Measurements from ENCODE around the gene SPAG6.

The SPAG6 gene

DNA sequence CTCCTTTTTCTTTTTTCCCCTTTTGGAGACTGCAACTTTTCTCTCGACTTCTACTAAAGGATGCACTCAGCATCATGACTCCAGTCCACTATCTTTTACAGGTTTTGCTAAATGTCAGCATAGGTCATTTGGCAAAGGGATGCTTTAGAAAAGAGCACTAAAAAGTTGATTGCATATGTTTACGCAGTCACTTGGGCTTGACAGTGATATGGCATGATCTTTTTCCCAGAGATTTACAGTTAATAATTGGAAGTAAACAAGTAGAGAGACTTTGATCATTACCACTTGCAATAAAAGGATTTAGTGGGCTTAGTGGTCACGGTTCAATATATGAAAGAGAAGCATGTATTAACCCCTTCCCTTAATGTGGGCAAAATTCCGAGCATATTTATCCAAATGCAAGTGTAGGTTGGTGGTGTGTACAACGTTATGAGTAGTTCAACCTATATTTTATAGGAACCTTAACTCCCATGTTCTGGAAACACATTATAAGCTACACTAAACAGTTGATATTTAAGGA is 22.6 kb upstream of the SPAG6 start:
- DNase-seq, result no peak

DNA sequence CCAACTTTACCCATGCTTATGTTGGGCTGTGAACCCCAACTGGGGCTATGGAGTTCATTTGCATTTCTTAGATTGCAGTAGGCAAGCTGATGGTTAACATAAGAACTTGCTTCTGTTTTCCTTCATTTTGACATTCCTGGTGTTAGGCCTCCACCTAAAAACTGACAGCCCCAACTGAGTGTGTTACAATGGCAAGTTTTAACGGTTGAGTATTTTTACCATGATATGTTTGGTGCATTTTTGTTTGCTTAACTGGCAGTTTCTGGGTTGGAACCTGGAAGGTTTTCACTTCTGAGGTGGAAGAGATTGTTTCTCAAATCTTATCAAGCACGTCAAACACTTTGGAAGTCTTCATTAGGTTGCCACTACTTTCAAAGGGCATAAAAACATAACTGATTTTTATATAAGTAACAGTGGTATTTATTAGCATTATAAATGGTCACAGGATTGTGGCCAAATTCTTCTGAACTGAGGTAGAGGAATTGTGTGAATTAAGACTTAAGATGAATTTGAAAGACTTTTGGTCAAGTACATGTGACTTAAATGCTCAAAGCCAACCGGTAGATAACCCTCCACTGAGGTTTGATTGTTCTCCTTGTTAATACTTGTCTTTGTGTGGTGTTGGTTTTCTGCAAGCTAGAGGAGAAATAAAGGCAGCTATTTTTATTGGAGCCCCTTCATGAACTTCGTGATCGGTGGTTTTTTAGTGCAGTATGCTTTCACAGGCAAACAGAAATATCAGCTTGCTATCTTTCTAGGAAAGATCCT is 21.6 kb upstream of the SPAG6 start:
- no peak for DNase-seq

DNA sequence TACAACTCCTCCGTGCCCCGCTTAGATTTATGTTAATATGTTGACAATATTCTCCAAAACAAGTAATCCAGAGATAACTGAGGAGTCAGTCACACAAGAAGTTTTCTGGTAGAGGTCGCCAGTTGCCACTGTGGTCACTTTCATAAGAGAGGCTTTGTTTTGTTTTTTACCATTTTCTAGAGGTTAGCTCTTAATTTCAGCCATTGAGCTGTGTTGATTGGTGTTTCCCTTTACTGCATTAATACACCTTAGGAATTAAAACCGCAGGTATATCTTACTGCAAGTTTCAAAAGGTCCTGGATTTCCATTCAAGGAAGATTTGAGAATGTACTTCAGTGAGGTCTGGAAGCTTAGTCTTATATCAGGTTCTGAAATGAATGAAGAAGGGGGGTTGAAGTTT is 20.9 kb upstream of the SPAG6 start:
- DNase-seq, result no peak

DNA sequence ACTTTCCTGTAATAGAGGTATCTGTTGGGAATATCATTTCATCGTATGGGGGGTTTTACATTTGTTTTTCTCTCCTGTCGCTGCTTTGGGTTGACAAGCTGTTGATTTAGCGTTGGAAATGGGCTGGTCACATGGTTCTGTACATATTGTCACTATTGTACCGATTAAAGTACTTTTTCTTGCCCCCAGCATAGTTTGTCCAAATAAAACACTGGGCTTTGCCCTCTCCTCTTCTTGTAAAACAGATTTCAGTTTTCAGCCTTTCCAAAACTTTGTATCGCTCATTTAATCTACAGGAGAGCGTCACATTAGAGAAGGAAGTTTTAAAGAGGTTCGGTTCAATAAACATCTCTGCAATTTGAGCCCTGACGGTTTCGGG is 20.4 kb upstream of the SPAG6 start:
- no peak for DNase-seq

DNA sequence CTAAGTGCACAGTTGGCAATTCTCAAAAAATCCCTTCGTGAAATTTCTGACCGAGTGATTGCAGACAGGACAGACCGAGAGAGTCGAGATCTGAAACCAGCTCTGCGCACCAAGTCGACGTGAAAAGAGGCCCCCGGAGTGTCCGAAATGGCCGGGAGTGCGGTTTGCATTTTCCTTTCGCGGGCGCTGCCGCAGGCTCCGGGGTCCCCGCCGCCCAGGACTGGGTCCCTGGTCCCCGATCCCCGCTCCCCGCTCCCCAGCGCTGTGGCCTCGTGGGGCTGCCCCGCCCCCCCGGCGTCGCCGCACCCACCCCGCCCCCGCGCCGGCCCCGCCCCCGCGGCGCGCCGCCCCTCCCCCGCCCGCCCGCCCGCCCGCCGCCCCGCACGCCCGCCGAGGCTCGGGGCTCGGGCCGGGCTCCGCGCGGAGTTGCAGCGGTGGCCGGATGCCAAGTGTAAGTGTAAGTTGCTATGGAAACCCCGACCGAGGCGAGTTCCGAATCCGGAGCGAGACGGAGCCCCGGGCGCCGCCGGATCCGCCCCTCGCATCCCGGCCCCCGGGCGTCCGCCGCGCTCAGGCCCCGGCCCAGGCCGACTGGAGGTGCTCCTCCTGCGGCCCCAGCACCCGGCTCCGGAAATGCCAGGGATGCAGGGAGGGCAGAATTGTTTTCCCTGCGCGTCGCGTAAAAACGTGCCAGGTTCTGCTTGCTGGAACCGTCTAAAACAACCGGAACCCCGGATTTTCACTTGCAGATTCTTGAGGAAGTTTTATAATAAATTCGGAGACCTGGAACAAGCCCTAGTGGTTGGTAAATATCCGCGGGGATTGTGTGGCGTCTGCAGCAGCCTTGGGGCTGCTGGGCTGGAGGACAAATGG is 19.8 kb upstream of the SPAG6 start:
- DNase-seq, result peak; percentile 64

DNA sequence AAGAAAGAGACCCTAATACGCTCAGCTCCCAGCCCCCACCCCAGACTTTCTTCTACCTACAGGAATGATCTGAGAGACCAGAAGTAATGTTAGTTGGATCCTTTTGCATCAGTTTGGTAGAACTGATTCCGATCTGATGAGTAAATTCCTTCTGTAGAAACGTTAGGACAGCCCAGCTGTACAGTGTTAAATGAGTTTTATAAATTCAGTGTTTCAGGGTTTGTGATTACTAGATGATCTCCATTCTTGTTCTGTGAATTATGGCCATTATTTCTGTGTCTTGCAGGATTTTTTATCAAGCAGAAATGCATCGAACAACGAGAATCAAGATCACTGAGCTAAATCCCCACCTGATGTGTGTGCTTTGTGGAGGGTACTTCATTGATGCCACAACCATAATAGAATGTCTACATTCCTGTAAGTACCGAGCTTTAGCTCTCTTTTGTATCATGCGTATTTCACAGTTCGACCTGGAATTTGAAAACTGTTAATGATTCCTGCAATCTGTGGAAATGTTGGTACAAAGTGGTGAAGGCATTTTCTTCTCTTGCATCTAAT is 19.1 kb upstream of the SPAG6 start:
- DNase-seq, result no peak

DNA sequence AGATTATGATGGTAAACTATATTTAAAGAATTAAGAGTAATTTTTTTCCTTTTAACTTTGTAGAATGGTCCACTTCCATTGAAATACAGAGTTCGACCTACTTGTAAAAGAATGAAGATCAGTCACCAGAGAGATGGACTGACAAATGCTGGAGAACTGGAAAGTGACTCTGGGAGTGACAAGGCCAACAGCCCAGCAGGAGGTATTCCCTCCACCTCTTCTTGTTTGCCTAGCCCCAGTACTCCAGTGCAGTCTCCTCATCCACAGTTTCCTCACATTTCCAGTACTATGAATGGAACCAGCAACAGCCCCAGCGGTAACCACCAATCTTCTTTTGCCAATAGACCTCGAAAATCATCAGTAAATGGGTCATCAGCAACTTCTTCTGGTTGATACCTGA is 16.1 kb upstream of the SPAG6 start:
- no peak for DNase-seq

DNA sequence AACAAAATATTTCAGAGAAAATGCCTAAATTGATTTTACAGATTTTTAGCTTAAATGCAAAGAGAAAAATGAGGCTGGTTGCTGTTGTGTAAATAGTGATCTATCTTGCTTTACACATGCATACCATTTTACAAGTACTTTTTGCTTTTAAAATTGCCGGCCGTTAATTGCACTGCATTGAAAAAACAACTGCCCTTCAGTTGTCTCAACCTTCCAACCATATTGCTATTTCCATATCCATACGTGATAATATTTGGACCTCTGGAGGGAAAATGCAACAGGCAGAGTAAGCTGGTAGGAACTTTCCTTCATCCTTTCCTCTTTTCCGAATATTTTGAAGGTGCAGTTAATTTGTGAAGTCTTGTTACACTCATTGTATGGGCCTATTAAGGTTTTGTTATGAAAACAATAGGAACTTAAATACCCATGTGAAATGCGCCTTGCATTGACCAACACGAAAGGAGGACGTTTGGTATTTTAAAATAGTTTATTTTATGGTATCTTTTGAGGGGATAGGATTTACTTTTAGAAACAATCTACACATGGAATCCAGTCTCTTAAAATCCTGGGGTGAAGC is 13.1 kb upstream of the SPAG6 start:
- DNase-seq, result no peak

DNA sequence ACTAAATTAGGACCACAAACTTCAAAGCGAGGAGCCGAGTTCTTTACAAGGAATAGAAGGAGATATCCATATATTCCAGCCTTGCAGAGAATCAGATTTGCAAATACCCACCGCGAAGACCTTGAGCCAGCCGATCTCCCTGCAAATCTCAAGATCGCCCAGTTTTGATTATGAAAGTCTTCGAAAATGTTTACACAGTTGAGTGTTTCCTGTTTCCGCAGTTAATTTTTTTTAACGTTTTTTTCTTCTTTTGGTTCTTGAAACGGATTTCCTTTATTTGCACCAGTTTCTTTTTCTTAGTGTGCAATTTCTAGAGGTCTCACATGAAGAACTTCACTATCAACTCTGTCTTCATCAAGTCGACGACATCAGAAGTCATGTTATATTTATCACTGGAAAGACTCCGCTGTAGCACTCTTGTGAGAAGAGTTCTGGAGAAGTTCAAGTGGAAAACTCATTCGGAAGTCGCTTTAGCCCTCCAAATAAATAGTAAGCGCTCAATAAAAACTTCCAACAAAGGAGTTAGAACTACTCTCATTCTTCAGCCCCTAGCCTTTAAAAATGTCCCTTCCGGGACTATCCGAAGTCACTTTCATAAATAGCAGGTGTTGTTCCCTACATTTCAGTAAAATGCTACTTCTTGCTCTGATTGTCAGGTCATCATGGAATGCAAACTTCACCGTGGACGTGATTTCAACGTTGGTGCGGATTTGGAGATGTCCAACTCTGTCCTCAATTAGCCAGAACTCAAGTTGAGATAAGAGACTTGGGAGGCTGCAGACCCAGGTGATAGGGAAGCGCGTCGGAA is 11.9 kb upstream of the SPAG6 start:
- DNase-seq, result no peak

DNA sequence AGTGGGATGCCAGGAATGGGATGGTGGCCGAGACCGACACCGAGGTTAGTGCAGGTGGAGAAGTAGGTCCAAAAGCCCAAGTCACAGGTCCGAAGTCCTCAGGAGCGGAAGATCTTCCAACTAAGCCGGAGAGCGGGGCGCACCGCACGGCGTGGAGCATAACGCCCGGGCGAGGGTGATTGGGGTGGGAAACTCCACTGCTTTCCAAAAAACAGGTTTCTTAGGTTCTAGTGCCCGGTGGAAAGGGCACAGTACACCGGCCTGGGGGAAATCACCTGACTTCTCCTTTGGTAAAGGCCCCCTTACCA is 11.4 kb upstream of the SPAG6 start:
- no peak for DNase-seq

DNA sequence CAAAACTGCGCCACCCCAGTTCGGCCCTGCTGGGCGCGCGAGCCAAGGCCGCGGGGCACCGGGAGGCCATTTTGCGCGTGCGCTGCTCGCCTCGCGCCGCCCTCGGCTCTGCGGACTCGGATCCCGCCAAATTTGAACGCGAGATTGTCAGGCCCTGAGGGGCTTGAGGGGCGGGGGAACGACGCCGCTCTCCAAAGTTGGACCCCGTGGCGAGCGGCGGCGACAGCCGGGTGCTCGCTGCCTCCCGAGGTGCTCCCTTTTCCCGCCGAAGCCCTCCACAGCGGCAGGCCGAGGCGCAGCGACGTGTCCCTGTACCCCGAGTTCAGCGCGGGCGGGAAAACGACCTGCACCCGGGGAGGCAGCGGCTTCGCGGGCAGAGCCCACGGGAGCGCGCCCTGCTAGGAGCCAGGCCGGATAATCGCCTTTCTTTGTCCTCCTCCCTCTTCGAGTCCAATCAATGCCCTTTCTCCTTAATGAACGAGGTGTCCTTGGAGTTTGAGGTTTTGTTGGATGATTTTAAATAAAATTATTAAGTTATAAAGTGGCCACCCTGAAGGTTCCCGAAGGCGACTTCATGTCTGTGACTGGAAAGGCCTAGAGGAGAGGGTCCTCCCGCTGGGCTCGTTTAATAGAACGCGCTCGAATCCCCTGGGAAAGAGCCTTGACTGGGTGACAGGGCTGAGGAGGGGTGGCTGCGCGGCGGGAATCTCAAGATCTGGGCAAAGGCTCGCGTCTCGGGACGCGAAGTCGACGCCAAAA is 10.7 kb upstream of the SPAG6 start:
- DNase-seq, result no peak

DNA sequence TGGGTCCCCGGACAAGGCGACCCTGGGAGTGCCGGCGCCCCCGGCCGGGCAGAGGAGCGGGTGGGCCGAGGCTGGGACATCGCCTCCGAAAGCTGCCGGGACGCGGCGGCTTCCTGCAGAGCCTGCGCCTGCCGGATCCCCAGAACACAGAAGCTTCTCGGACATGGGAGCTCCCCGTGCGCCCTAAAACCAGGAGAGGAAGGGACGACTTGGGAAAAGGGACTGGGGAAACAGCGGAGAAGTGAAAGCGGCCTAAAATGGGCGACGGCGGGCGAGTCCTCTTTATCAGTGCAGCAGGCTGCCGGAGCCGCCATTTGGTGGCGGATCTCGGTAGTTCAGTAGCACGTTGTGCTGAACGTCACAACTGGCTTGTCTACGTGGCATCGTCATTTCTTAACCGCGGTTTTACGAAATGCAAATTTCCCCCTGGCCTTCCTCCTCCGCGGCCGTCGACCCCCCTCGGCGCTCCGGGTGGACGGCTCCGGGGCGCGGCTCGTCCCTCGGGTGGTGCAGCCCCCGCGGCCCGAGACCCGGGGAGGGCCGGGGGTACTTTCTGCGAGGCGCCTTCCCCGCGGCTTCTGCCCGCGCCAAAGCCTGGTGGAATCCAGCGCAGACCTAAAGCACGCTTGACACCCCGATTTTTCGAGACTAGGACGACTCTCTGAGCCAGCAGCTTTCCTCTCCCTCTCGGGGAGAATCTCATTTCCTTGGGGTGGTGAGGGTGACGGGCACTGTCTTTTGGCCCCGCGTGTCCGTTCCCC is 9.9 kb upstream of the SPAG6 start:
- DNase-seq, result peak; percentile 59

DNA sequence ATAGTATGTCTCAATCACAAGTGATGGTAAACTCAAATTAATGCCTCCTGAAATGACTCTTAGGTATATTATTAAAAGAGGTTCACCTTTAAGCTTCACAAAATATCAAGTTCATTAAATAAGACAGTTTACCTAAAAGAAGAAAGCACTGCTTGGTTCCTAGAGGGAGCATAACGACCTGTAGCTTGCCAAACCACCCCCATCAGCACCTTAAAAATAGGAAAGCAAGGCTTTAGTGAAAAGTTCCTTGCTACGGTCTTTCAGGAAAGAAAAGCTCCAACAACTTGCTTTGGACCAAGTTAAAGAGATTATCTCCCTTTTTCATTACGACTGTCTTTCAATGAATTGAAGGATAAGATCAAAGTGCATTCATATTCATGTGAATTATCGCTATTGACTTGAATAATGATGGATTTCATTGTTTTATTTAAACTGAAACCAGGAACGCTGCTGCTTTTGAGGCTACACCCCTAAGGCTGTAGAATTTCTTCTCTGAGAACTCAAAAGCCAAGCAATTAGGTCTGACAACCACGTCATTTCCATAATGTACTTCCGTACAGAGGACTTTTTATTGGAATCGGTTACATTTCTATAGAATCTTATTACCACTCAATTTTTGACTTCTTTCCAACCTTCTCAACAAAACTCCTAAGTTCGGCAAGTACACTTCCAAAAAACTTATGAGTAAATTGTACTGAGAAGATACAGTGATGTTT is 7.0 kb upstream of the SPAG6 start:
- no peak for DNase-seq

DNA sequence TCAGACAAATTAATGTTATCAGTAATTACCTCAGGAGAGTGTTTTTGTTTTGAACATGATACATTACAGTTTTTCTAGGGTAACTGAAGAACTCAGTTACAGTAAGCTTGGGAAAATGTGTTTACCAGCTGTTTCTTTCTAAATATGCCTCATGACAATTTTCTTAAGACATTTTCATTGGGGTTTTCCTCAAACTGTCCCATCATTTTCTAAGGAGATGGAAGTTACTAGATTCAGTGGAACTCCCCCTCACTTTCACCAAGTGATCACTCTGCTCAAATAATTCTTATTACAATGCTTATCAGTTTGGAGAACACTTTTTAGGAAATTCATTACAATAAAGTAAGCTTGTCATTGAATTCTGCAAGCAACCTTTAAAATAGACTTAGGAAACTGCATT is 6.4 kb upstream of the SPAG6 start:
- no peak for DNase-seq

DNA sequence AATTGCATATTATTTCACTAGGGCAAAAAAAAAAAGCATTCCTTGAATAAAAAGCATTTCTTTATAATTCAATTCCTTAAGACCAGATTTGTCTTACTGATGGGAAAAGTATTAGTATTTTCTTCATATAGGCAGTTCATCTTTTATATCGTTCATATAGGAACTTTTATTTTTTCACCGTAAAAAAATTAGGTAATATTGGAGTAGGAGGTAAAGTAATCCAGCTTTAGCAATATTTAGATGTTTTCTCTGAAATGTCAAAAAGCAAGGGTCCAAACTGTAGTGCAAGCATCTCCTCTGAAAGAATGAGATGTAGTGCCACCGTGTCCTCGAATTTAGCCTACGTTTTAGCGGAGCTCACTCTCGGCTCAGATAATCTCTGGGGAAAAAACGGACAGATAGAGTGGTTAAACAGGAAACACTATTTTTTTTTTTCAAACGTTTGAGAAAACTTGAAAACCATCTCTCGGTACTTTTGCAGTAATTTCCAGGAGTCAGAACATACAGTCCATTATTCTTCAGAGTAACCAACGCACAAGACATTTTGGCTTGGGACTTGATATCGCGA is 5.5 kb upstream of the SPAG6 start:
- no peak for DNase-seq

DNA sequence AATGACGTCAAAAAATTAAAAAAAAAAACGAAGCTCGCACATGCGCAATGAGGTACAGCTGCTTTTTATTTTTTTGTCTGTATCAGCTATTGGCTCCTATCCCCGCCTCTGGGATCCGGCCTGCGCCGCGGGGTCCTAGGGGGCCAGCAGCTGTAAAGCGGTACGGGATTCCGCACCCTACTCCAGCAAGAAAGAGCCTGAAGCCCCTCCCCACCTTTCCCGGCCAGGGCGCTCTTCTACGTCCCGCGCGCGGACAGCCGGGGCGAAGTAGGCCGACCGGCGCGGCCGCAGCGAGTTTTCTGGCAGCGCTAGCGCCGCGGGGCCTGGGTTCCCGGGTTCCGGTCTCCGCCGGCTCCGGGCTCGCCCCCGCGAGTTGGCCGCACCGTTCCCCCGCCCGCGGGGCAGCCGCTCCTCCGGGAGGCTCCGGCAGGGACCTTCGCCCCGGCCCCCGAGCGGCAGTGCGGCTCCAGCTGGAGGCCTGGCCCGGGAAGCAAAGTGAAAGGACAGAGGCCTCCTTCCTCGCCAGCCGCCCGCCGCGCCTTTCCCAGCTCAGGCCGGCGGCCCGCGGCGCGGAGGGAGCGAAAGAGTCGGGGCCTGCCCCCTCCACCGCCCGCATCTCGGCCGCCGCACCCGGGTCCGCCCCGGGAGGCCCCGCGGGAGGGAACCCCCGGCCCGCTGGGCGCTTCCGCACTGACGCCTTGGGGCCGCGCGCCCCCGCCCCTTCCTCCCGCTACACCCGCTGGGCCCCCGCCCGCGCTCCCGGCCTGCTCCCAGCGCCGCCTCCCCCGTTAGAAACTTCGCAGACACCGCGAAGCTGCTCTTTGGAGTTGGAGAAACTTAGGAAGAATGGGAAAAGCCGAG is 4.7 kb upstream of the SPAG6 start:
- DNase-seq, result peak; percentile 49

DNA sequence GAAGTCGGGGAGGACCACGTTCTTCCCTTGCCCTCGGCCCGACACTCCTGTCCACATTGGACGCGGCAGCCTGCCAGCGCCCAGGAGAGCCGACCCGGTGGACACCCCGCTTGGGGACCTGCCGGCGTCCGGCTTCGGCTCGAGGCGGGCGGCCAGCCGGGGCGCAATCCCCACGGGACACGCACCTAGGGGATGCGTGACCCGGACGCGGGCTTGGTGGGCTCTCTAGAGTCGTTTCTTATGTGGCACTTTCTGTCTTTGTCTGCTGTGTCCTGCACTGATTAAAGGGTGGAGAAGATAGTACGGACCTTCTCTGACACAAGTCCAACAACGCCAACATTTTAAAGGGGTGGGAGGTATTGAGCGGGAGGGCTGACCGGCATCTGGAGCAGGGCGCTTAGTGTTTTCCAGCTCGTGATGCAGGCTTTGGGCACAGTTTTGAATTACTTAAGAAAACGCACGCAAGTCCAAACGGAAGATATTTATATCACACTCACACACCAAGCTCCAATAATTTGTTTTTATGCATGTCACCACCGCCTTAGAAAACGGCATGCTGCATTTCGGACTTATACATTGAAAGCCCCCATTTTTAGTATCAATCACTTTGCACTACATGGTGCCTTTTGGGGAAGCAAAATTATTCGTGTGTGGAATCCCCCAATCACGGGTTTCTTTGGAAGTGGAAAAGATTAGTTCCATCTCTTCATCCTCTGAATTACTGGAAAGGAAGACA is 3.9 kb upstream of the SPAG6 start:
- no peak for DNase-seq

DNA sequence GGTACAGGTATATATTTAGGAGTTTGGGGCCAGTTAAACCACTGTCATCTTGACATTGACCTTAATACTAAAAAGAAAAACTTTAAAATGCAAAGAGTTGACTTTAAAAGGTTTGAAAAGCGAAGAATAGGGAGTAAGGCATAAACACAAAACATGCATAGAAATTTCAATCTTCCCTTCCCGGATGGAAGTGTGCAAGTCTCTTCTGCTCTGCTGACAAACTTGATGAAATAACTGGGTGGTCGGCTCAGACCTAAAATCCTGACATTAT is 3.4 kb upstream of the SPAG6 start:
- no peak for DNase-seq

DNA sequence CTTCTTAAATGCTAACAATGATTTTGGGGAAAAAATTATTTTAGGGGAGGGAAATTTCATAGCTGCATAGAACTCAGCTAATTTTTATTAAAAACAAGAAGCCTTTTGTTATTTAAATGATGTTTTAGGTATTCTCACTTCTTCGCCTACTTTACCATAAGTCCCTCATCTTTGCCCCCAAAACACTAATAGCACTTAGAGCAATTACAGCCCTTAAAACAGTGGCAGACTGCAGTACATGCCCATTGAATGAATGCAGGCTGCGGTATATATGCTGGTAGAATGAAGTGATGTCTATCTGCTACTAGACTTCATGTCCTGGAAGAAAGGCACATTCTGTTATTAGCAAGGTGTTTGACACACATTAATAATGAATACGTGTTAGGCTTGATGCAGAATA is 2.9 kb upstream of the SPAG6 start:
- DNase-seq, result no peak
